Measurements from ENCODE around the gene PIP5KL1.

- TF ChIP-seq, protein P1, sequence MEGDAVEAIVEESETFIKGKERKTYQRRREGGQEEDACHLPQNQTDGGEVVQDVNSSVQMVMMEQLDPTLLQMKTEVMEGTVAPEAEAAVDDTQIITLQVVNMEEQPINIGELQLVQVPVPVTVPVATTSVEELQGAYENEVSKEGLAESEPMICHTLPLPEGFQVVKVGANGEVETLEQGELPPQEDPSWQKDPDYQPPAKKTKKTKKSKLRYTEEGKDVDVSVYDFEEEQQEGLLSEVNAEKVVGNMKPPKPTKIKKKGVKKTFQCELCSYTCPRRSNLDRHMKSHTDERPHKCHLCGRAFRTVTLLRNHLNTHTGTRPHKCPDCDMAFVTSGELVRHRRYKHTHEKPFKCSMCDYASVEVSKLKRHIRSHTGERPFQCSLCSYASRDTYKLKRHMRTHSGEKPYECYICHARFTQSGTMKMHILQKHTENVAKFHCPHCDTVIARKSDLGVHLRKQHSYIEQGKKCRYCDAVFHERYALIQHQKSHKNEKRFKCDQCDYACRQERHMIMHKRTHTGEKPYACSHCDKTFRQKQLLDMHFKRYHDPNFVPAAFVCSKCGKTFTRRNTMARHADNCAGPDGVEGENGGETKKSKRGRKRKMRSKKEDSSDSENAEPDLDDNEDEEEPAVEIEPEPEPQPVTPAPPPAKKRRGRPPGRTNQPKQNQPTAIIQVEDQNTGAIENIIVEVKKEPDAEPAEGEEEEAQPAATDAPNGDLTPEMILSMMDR (conservative IDR thresholded peaks at IDR 0.05): no peak
- no peak for TF ChIP-seq EZH2 (IDR thresholded peaks at IDR 0.05; ENCODE audit: low read depth)
Measured at GRCh38 chr9:127973169-127974000, 42.8 kb upstream of the PIP5KL1 start.

All from PC-9 (cell line).